GM12878 (cell line): ENCODE results near the gene DSC2. TPM values are rescaled to one million over a fixed set of nuclear protein-coding genes. Genes with fewer than 3 reads are reported as not detected.

Experiments used
- ATAC-seq: fragments of 200-7000 bp; cut with Tn5 transposase; 3 replicates; pipeline ENCODE4 v1.9.1; 2020; ENCODE audit warnings: mild to moderate bottlenecking, moderate library complexity
- BruUV-seq: library from RNA; stranded (reverse); fragments of 400-500 nt; replicated peaks from 2 replicates; lab custom pipeline; 2021; lab: Mats Ljungman, UMichigan
- CTCF ChIA-PET: fragments of 300-600 bp; sonication (Branson Sonifier 250); formaldehyde crosslinking; extraction: SDS; loops from one replicate; lab custom pipeline; 2021; ENCODE audit warnings: inconsistent platforms; lab: Yijun Ruan, JAX
- POLR2A ChIA-PET: fragments of 350-600 bp; formaldehyde crosslinking; extraction: SDS; loops from one replicate; lab custom pipeline; 2021; ENCODE audit warnings: inconsistent platforms; lab: Charles Lee
- RAD21 ChIA-PET: fragments of 300-600 bp; sonication (Branson Sonifier 250); formaldehyde crosslinking; loops from one replicate; lab custom pipeline; 2023; ENCODE audit warnings: antibody characterized with exemption; ENCODE audit not compliant: unreplicated experiment; lab: Charles Lee
- SMC1A ChIA-PET: fragments of 300-600 bp; sonication (Branson Sonifier 250); formaldehyde crosslinking; loops from one replicate; lab custom pipeline; 2023; ENCODE audit not compliant: unreplicated experiment, uncharacterized antibody; lab: Charles Lee
- DNase-seq: peaks from one replicate; pipeline ENCODE4 v3.0.0-alpha.2; 2011; ENCODE audit warnings: low read depth, low spot score
- FAIRE-seq: peaks from 3 replicates; lab custom pipeline; 2011; peaks lifted over from hg19 to GRCh38; lab: Jason Lieb, UNC
- H2AFZ ChIP-seq: 2 replicates; pipeline ENCODE4 v1.6.0; 2011; ENCODE audit warnings: low read depth, low read length, control low read depth; ENCODE audit not compliant: control insufficient read depth
- H3K27ac ChIP-seq: 2 replicates; pipeline ENCODE4 v1.5.1; 2011; ENCODE audit warnings: control low read depth; ENCODE audit not compliant: control insufficient read depth, insufficient read depth
- H3K27me3 ChIP-seq, 2 experiments: replicated peaks in 1 of 2; 2 replicates each; pipeline versions ENCODE4 v1.6.0 to v1.6.1; 2011; ENCODE audit warnings: low read length in 1 of 2; ENCODE audit not compliant: control insufficient read depth in 2 of 2, insufficient read depth in 2 of 2
- H3K36me3 ChIP-seq, 2 experiments: 2 replicates each; pipeline ENCODE4 v1.5.1; 2011; ENCODE audit warnings: low read length in 1 of 2; ENCODE audit not compliant: control insufficient read depth in 2 of 2, insufficient read depth in 2 of 2
- H3K4me1 ChIP-seq: 2 replicates; pipeline ENCODE4 v1.6.1; 2011; ENCODE audit warnings: mild to moderate bottlenecking, low read length, moderate library complexity, mixed read lengths; ENCODE audit not compliant: control insufficient read depth, insufficient read depth
- H3K4me2 ChIP-seq: 2 replicates; pipeline ENCODE4 v1.6.0; 2011; ENCODE audit warnings: control low read depth; ENCODE audit not compliant: control insufficient read depth, insufficient read depth
- H3K4me3 ChIP-seq: fragments of 200-600 bp; sonication (generic); 2 replicates; pipeline ENCODE4 v1.5.1; 2016
- H3K79me2 ChIP-seq: 2 replicates; pipeline ENCODE4 v1.6.0; 2011; ENCODE audit warnings: low read length; ENCODE audit not compliant: control insufficient read depth, insufficient read depth
- H3K9ac ChIP-seq: 2 replicates; pipeline ENCODE4 v1.8.0; 2011; ENCODE audit warnings: low read length, control low read depth, mixed read lengths; ENCODE audit not compliant: control insufficient read depth, insufficient read depth
- H3K9me3 ChIP-seq: replicated peaks from 3 replicates; pipeline ENCODE4 v1.5.1; 2011; ENCODE audit warnings: mild to moderate bottlenecking, low read length; ENCODE audit not compliant: control insufficient read depth, insufficient read depth
- H4K20me1 ChIP-seq: 2 replicates; pipeline ENCODE4 v1.6.0; 2011; ENCODE audit not compliant: control insufficient read depth, insufficient read depth
- CREB1 ChIP-seq: IDR thresholded peaks from 2 replicates; pipeline ENCODE4 v1.6.1; 2012; ENCODE audit warnings: low read depth, mild to moderate bottlenecking, inconsistent platforms
- CREM ChIP-seq: IDR thresholded peaks from 2 replicates; pipeline ENCODE4 v1.6.1; 2014; ENCODE audit warnings: antibody characterized with exemption, low read depth
- GABPA ChIP-seq: IDR thresholded peaks from 2 replicates; pipeline ENCODE4 v1.6.1; 2014; ENCODE audit warnings: antibody characterized with exemption, low read depth, mild to moderate bottlenecking, inconsistent platforms
- HCFC1 ChIP-seq: fragments of 150-350 bp; IDR thresholded peaks from 2 replicates; pipeline ENCODE4 v1.6.1; 2014; ENCODE audit warnings: low read length
- IKZF2 ChIP-seq, 2 experiments: fragments of 450-650 bp; IDR thresholded peaks; 2 replicates each; pipeline ENCODE4 v1.6.1; 2017; ENCODE audit warnings: mild to moderate bottlenecking in 2 of 2, moderate library complexity in 2 of 2
- JUNB ChIP-seq: IDR thresholded peaks from 2 replicates; pipeline ENCODE4 v1.6.1; 2016; ENCODE audit warnings: antibody characterized with exemption, mild to moderate bottlenecking
- MEF2A ChIP-seq: IDR thresholded peaks from 2 replicates; pipeline ENCODE4 v1.6.1; 2011; ENCODE audit warnings: low read depth, mild to moderate bottlenecking, low read length, moderate library complexity; ENCODE audit not compliant: insufficient read depth
- RBBP5 ChIP-seq: fragments of 200-600 bp; sonication (generic); conservative IDR thresholded peaks from 2 replicates; pipeline ENCODE4 v1.6.1; 2016
- RUNX3 ChIP-seq: IDR thresholded peaks from 2 replicates; pipeline ENCODE4 v1.6.1; 2012; ENCODE audit warnings: low read length, inconsistent platforms
- SMARCA5 ChIP-seq: fragments of 450-650 bp; IDR thresholded peaks from 2 replicates; pipeline ENCODE4 v1.6.1; 2017; ENCODE audit warnings: mild to moderate bottlenecking
- STAT3 ChIP-seq: IDR thresholded peaks from 2 replicates; pipeline ENCODE4 v1.6.1; 2011; ENCODE audit warnings: low read depth, low read length, improper control_type of control experiment
- SUZ12 ChIP-seq: fragments of 200-600 bp; sonication (generic); IDR thresholded peaks from one replicate; pipeline ENCODE4 v1.6.1; 2018; ENCODE audit warnings: antibody characterized with exemption, mild to moderate bottlenecking; ENCODE audit not compliant: unreplicated experiment
- TCF12 ChIP-seq: IDR thresholded peaks from 2 replicates; pipeline ENCODE4 v1.6.1; 2011; ENCODE audit warnings: low read depth, mild to moderate bottlenecking, low read length
- WGBS: methylation state at CpG from one replicate; pipeline ENCODE4 v1.1.6; 2016; ENCODE audit warnings: low lambda C conversion rate; ENCODE audit not compliant: insufficient replicate concordance, insufficient coverage; ENCODE audit errors: missing lambda C conversion rate; 5-methylcytosine and 5-hydroxymethylcytosine counted together
- in situ Hi-C: fragments of 300-500 bp; cut with MboI; formaldehyde crosslinking; loops from 9 replicates; pipeline ENCODE4 v1.14.3; 2018; ENCODE audit warnings: mixed read lengths
- intact Hi-C: fragments of 100-400 bp; cut with micrococcal nuclease; formaldehyde crosslinking; loops from one replicate; pipeline ENCODE4 v1.14.2; 2022; ENCODE audit not compliant: unreplicated experiment
- polyA plus RNA-seq, 11 experiments: library from polyadenylated mRNA; depleted of rRNA in 4 of 11; unstranded in 6 of 11; stranded (reverse) in 5 of 11; fragments of >200 nt; fragmentation: Nextera tagmentation in 4 of 11; fragmentation: Illumina TruSeq in 1 of 11; extraction: Ambion mirVana in 4 of 11; extraction: Trizol in 1 of 11; gene quantifications; 1 replicate in 1 of 11; 2 replicates in 10 of 11; pipeline versions ENCODE4 v1.2.1 to v1.2.3, GENCODE V29; 2011 to 2016; ENCODE audit warnings: inconsistent platforms in 2 of 11, missing spikeins in 2 of 11, low read depth in 1 of 11
- total RNA-seq, 4 experiments: library from RNA; depleted of rRNA in 3 of 4; stranded (reverse); fragments of >200 nt in 3 of 4; fragmentation: Illumina TruSeq in 1 of 4; extraction: Trizol in 1 of 4; gene quantifications; 2 replicates each; pipeline versions ENCODE4 v1.2.1 to v1.2.3, GENCODE V29; 2013 to 2021
- TF ChIP-seq, protein P1 (sequence below): fragments of 150-350 bp; IDR thresholded peaks from 2 replicates; pipeline ENCODE4 v1.6.1; 2014; ENCODE audit warnings: mild to moderate bottlenecking, low read depth, low read length

The DSC2 gene
- total and polyA plus RNA-seq, 10 of the 15 experiments (the other 5 are each of a cell fraction or from before 2014, with no cell fraction given): 1.2 to 4.9 (median 3.0) TPM; not detected in 1

DNA sequence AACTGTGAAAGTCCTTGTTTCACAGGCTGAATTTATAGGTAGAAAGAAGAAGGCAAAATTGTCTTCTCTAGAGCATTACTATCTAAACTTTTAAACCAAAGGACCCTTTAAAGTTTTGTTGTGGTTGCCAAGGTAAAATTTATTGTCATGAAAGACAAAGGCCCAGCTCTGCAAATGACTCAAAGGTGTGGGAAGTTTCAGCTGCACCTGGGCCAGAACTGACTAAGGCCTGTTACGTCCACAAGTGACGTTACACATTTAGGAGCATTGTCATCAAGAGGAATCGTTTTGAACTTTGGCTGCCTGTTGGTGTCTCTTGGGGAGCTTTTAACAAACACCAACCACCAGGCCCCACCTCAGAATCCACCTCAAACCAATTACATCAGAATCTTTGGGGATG is 51.6 kb downstream of the DSC2 start:
- Histone ChIP-seq H3K9ac (no peak overlapping the region), H4K20me1 (no peaks in the 10 kb centered on the region), H3K4me1 (no peaks in the 10 kb centered on the region), H3K9me3 (peaks cover 1% of the 10 kb centered on the region; the same call in 1 of the 3 replicates), H2AFZ (no peak overlapping the region), H3K36me3 (no peaks in the 10 kb centered on the region), H3K79me2 (no peaks in the 10 kb centered on the region), H3K4me3 (no peak overlapping the region), H3K27me3 (no peaks in the 10 kb centered on the region), H3K27ac (no peak overlapping the region), H3K4me2 (no peak overlapping the region)
- FAIRE-seq (no peak), ATAC-seq (no peak), DNase-seq (no peak)
- RAD21 ChIA-PET: no interaction called here
- BruUV-seq: no TSS peak
- WGBS: 7% methylated on average over 3 of the region's 3 CpGs
- TF ChIP-seq CREM: peak; percentile 41; the same call in 1 of the 2 replicates
- TF ChIP-seq RBBP5: no peak
- TF ChIP-seq HCFC1: no peak
- TF ChIP-seq CREB1: peak; percentile 84; the same call in 1 of the 2 replicates
- TF ChIP-seq SMARCA5: no peak
- TF ChIP-seq SUZ12: no peak
- no peak for TF ChIP-seq MEF2A
- TF ChIP-seq TCF12: 0 out of 2 replicates have a peak, but pooled peaks have one; percentile 14
- TF ChIP-seq JUNB: peak; percentile 52
- TF ChIP-seq RUNX3: 0 out of 2 replicates have a peak, but pooled peaks have one; percentile 22
- no peak for TF ChIP-seq GABPA
- TF ChIP-seq IKZF2 (IDR thresholded peaks at IDR 0.05): no peak
- TF ChIP-seq, protein P1, sequence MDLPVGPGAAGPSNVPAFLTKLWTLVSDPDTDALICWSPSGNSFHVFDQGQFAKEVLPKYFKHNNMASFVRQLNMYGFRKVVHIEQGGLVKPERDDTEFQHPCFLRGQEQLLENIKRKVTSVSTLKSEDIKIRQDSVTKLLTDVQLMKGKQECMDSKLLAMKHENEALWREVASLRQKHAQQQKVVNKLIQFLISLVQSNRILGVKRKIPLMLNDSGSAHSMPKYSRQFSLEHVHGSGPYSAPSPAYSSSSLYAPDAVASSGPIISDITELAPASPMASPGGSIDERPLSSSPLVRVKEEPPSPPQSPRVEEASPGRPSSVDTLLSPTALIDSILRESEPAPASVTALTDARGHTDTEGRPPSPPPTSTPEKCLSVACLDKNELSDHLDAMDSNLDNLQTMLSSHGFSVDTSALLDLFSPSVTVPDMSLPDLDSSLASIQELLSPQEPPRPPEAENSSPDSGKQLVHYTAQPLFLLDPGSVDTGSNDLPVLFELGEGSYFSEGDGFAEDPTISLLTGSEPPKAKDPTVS: no peak
- TF ChIP-seq STAT3: no peak
- POLR2A ChIA-PET: no interaction called here
- intact Hi-C loops (no loop called here), in situ Hi-C loops (no loop called here)
- SMC1A ChIA-PET: no interaction called here
- CTCF ChIA-PET: no interaction called here
